ENCODE results near the gene GALNT18.

DNA sequence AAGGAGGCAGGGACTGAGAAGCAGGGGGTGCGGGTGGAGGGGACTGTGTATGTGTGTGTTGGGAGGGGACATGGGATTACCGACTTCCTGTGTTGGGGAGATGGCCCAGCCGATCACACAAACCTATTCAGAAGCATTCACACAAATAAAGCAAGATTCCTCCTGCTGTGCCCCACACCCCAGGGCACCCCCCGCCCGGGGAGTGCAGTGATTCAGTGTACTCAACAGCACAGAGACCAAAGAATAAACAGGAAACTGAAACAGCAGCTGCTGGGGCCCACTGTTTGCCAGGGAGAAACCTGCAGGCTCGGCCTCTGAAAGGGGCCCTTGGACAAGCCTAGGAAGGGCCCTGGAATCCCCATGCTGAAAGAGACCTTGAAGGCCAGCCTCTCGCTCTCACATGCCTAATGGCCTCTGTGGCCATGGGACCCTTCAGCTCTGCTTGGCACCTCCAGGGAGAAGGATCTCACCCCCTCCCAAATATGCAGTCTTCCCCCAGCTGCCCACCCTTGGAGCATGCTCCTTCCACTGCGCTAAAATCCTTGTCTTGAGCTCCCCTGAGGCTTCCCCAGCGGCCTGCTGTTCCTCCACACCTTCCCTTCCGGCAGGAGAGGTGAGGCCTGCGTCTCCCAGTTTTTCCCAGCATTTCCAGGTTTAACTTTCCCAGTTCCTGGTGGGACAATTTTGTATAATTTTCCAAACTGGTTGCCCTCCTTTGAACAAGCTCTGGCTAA is 341.7 kb downstream of the GALNT18 start:
- TF ChIP-seq CTCF (conservative IDR thresholded peaks at IDR 0.05; ENCODE audit: low read depth in 2 of 2) = no peak
- no peak for TF ChIP-seq JUNB (IDR thresholded peaks at IDR 0.05; ENCODE audit: unreplicated experiment)
- TF ChIP-seq EZH2 (IDR thresholded peaks at IDR 0.05; ENCODE audit: low read depth, unreplicated experiment) = no peak
- TF ChIP-seq POLR2AphosphoS5 (IDR thresholded peaks at IDR 0.05; ENCODE audit: low read depth) = no peak
